OCI-LY7 (cell line): ENCODE results near the gene GNAL. TPM values are rescaled to one million over a fixed set of nuclear protein-coding genes. Genes with fewer than 3 reads are reported as not detected.

ENCODE experiments used
- BruUV-seq: library from RNA; stranded (reverse); fragments of 400-500 nt; replicated peaks from 2 replicates; lab custom pipeline; 2021; lab: Mats Ljungman, UMichigan
- CTCF ChIA-PET: fragments of 300-600 bp; sonication (Branson Sonifier 250); formaldehyde crosslinking; loops from one replicate; lab custom pipeline; 2022; ENCODE audit warnings: antibody characterized with exemption; ENCODE audit not compliant: unreplicated experiment; lab: Charles Lee
- POLR2A ChIA-PET: fragments of 300-600 bp; sonication (Branson Sonifier 250); formaldehyde crosslinking; loops from one replicate; lab custom pipeline; 2022; ENCODE audit warnings: antibody characterized with exemption; lab: Charles Lee
- DNase-seq: peaks from one replicate; pipeline ENCODE4 v3.0.0-alpha.2; 2015; ENCODE audit warnings: low spot score
- H2AFZ ChIP-seq: fragments of 200-600 bp; sonication (generic), shearing (Covaris generic); 2 replicates; pipeline ENCODE4 v1.6.1; 2014; ENCODE audit warnings: mild to moderate bottlenecking, antibody characterized with exemption, low read length, moderate library complexity
- H3K27ac ChIP-seq: fragments of 200-600 bp; sonication (generic); 2 replicates; pipeline ENCODE4 v1.5.1; 2014; ENCODE audit warnings: mixed run types, low read depth, mild to moderate bottlenecking, moderate library complexity, low read length, inconsistent platforms; ENCODE audit not compliant: poor library complexity, severe bottlenecking
- H3K36me3 ChIP-seq: fragments of 200-600 bp; sonication (generic); 2 replicates; pipeline ENCODE4 v1.6.1; 2014; ENCODE audit warnings: mild to moderate bottlenecking, antibody characterized with exemption, low read length, moderate library complexity, mixed read lengths; ENCODE audit not compliant: insufficient read depth
- H3K4me1 ChIP-seq: fragments of 200-600 bp; sonication (generic); 2 replicates; pipeline ENCODE4 v1.5.1; 2014; ENCODE audit warnings: mild to moderate bottlenecking, low read length; ENCODE audit not compliant: insufficient read depth, poor library complexity, severe bottlenecking
- H3K4me2 ChIP-seq: fragments of 200-600 bp; sonication (generic); 2 replicates; pipeline ENCODE4 v1.6.1; 2014; ENCODE audit warnings: mild to moderate bottlenecking, low read length
- H3K4me3 ChIP-seq: fragments of 200-600 bp; sonication (generic); 2 replicates; pipeline ENCODE4 v1.5.1; 2014; ENCODE audit warnings: mild to moderate bottlenecking, low read depth, low read length; ENCODE audit not compliant: poor library complexity, severe bottlenecking
- H3K79me2 ChIP-seq: fragments of 200-600 bp; sonication (generic); 2 replicates; pipeline ENCODE4 v1.6.1; 2016; ENCODE audit warnings: low read depth, mild to moderate bottlenecking, low read length, moderate library complexity, mixed read lengths; ENCODE audit not compliant: insufficient read depth
- H3K9me2 ChIP-seq: fragments of 200-600 bp; sonication (generic); 2 replicates; pipeline ENCODE4 v1.6.1; 2016; ENCODE audit warnings: mild to moderate bottlenecking, low read length, mixed read lengths; ENCODE audit not compliant: insufficient read depth
- H3K9me3 ChIP-seq: fragments of 200-600 bp; sonication (generic); 2 replicates; pipeline ENCODE4 v1.6.1; 2014; ENCODE audit warnings: mild to moderate bottlenecking, mixed run types, low read length, mixed read lengths
- H4K20me1 ChIP-seq: fragments of 200-600 bp; sonication (generic); 2 replicates; pipeline ENCODE4 v1.6.1; 2014; ENCODE audit warnings: mild to moderate bottlenecking, antibody characterized with exemption, low read length, moderate library complexity, mixed read lengths; ENCODE audit not compliant: insufficient read depth
- CTCF ChIP-seq: fragments of 200-600 bp; sonication (generic); conservative IDR thresholded peaks from 2 replicates; pipeline ENCODE4 v1.5.1; 2014; ENCODE audit warnings: mild to moderate bottlenecking, antibody characterized with exemption, low read length, moderate library complexity, mixed read lengths
- EZH2phosphoT487 ChIP-seq: fragments of 200-600 bp; sonication (generic); IDR thresholded peaks from 2 replicates; pipeline ENCODE4 v1.6.1; 2018; ENCODE audit warnings: low read depth, borderline replicate concordance, mild to moderate bottlenecking, mixed run types, antibody characterized with exemption, low read length, moderate library complexity, mixed read lengths
- intact Hi-C: fragments of 100-400 bp; cut with micrococcal nuclease; formaldehyde crosslinking; loops from one replicate; pipeline ENCODE4 v1.10.0; 2022; ENCODE audit not compliant: unreplicated experiment
- total RNA-seq, 2 experiments: library from RNA; depleted of rRNA in 1 of 2; stranded (reverse); fragments of >200 nt in 1 of 2; shearing (Covaris generic) in 1 of 2; gene quantifications; 2 replicates each; pipeline ENCODE4 v1.2.3, GENCODE V29; 2014 to 2022

Gene GNAL
- total RNA-seq, 2 experiments from 2014 or later = 0.03 to 0.25 TPM

DNA sequence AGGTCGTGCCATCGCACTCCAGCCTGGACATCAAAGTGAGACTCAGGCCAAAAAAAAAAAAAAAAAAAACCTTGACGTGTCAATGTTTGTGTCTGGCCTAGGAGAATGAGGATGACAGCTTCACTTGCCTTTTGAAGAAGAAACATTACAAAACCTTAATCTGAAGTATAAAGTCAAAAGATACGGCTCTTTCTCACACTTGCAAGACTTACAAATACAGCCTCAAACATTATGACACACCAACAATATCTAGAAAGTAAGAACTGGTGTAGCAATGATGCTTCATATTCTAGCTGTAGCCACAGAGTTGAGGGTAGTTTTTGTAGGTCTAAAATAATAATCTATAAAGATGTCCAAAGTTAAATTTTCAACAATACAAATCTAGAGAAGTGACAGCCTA is 193.6 kb downstream of the GNAL start:
- H3K79me2 ChIP-seq = no peaks in the 10 kb centered on the region
- TF ChIP-seq CTCF (no peak), EZH2phosphoT487 (no peak)
- no peak overlapping the region for H2AFZ ChIP-seq
- H3K27ac ChIP-seq = peak overlapping the region; percentile 75
- H3K4me1 ChIP-seq = peaks cover 39% of the 10 kb centered on the region
- intact Hi-C loops = loop anchor here (2.0 to 5.0 kb wide), 2 partner anchors 26 to 155 kb away; partner anchors contain the start of gene MPPE1
- H3K9me2 ChIP-seq = no peaks in the 10 kb centered on the region
- CTCF ChIA-PET = no interaction called here
- no TSS peak for BruUV-seq
- POLR2A ChIA-PET = interaction anchor here (0.6 to 0.7 kb wide), 2 partner anchors 11 to 105 kb away, joined by 3 read pairs; no protein-coding TSS in a partner anchor
- no peaks in the 10 kb centered on the region for H4K20me1 ChIP-seq
- DNase-seq = no peak
- H3K9me3 ChIP-seq = no peaks in the 10 kb centered on the region
- peak overlapping the region; percentile 77 for H3K4me2 ChIP-seq
- peaks cover 19% of the 10 kb centered on the region; the same call in 1 of the 2 replicates for H3K36me3 ChIP-seq
- peak overlapping the region; percentile 30 for H3K4me3 ChIP-seq

DNA sequence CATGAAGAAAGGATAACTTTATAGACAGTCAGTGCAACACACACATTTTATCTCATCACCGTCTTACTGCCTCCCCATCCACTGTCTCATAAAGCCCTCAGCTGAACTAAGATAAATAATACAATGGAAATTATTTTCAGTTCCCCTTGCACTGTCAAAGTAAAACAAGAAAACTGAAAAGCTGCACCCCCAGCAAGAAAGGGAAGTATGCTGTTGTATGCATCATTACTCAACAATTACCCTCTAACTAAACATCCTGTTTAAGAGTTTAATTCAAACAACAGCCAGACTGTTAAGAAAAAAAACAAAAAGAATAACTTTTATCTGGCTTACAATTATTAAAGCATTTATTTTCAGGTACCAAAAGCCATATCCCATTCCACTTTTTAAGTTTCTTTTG is 194.1 kb downstream of the GNAL start:
- no peaks in the 10 kb centered on the region for H3K9me2 ChIP-seq
- intact Hi-C loops = loop anchor here (2.0 to 5.0 kb wide), 2 partner anchors 26 to 154 kb away; partner anchors contain the start of gene MPPE1
- peak overlapping the region; percentile 77 for H3K4me2 ChIP-seq
- ChIA-PET CTCF (no interaction called here), POLR2A (interaction anchor here (0.7 kb wide), 1 partner anchor 12 kb away, joined by 3 read pairs; no protein-coding TSS in a partner anchor)
- H2AFZ ChIP-seq = 0 out of 2 replicates have a peak overlapping the region, but pooled peaks have one; percentile 31
- TF ChIP-seq EZH2phosphoT487 = no peak
- no peak for TF ChIP-seq CTCF
- peak overlapping the region; percentile 31 for H3K4me3 ChIP-seq
- H3K4me1 ChIP-seq = peaks cover 39% of the 10 kb centered on the region
- peak overlapping the region; percentile 75 for H3K27ac ChIP-seq
- no peaks in the 10 kb centered on the region for H3K79me2 ChIP-seq
- no peaks in the 10 kb centered on the region for H4K20me1 ChIP-seq
- peaks cover 20% of the 10 kb centered on the region; the same call in 1 of the 2 replicates for H3K36me3 ChIP-seq
- BruUV-seq = no TSS peak
- peak; percentile 86 for DNase-seq
- no peaks in the 10 kb centered on the region for H3K9me3 ChIP-seq

DNA sequence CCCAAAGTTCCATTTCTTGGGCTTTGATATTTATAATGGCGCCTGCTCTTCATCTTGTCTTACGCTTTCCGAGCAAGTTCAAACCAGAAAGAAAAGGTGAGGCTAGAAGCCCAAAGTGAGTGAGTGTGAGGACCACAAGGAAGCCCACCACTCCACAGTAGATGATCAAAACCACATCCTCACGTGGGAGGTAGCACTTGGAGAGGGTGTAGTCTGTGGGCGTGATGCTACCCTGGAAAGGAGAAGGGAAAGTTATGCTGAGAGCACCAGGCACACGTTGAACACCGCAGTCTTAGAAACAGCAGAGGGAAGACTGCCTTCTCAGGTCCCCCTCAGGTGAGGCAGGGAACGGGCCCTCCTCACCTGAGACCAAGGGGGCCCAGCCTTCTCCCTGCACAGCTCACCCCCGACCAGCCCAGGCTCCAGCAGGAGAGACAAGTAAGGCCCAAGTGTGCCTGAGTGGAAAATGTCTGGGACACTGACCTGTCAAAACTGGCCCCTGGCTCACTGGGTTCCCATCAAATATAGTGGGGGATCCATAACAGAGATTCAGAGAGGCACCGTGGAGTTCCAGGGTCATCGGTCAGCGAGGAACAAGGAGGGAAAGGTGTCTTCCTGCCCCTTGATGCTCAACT is 195.4 kb downstream of the GNAL start:
- Histone ChIP-seq H4K20me1 (no peaks in the 10 kb centered on the region), H3K4me1 (peaks cover 39% of the 10 kb centered on the region), H3K4me2 (no peak overlapping the region), H2AFZ (no peak overlapping the region), H3K9me3 (no peaks in the 10 kb centered on the region), H3K27ac (peak overlapping the region; percentile 75), H3K4me3 (no peak overlapping the region), H3K79me2 (no peaks in the 10 kb centered on the region), H3K36me3 (peaks cover 27% of the 10 kb centered on the region; the same call in 1 of the 2 replicates), H3K9me2 (no peaks in the 10 kb centered on the region)
- POLR2A ChIA-PET = interaction anchor here (0.6 kb wide), 1 partner anchor 1925 kb away, joined by 3 read pairs; no protein-coding TSS in a partner anchor
- TF ChIP-seq EZH2phosphoT487 (no peak), CTCF (no peak)
- no TSS peak for BruUV-seq
- intact Hi-C loops = loop anchor here (5.0 kb wide), 1 partner anchor 153 kb away; no protein-coding TSS in a partner anchor
- no peak for DNase-seq
- CTCF ChIA-PET = no interaction called here
